ENCODE measurements around the gene PXMP2. TPM values are rescaled to one million over a fixed set of nuclear protein-coding genes. Genes with fewer than 3 reads are reported as not detected.

Gene PXMP2
- total RNA-seq: 10 to 100 TPM in 1 of 3 donors, 1 to 10 TPM in 2; 5.9 to 11.5 (median 7.0) TPM

- Mint-ChIP-seq H3K4me3 (peak within 1 kb of the TSS; percentile 80), H3K36me3 (ENCODE audit: insufficient read depth) (no peaks in the 10 kb centered on the region), H3K4me1 (ENCODE audit: low read depth) (peaks cover 17% of the 10 kb centered on the region), H3K9me3 (no peaks in the 10 kb centered on the region), H3K27me3 (ENCODE audit: low read depth) (no peaks in the 10 kb centered on the region)
- DNase-seq (peak; percentile 92), ATAC-seq (peak; percentile 94 to 95)
These were observed at the start of gene PXMP2, which contains the start of gene POLE for GRCh38 chr12:132687211-132688164. Gene PXMP2, plus strand, starts transcription at chr12:132687587. Its CDS starts 84 bp downstream, at chr12:132687671. Gene POLE, minus strand, starts transcription at chr12:132687342. Its CDS starts 27 bp downstream, at chr12:132687315.

GRCh38 chr12:132637811-132638210 is 49.6 kb upstream of the PXMP2 start:
- Mint-ChIP-seq H3K4me1 (ENCODE audit: low read depth) (no peaks in the 10 kb centered on the region), H3K36me3 (ENCODE audit: insufficient read depth) (peaks cover 32% of the 10 kb centered on the region), H3K27me3 (ENCODE audit: low read depth) (no peaks in the 10 kb centered on the region), H3K9me3 (no peaks in the 10 kb centered on the region), H3K4me3 (no peak overlapping the region)
- ATAC-seq (no peak), DNase-seq (no peak)

- Mint-ChIP-seq H3K27me3 (ENCODE audit: low read depth) (no peaks in the 10 kb centered on the region), H3K9me3 (no peaks in the 10 kb centered on the region), H3K4me3 (no peak overlapping the region), H3K4me1 (ENCODE audit: low read depth) (no peaks in the 10 kb centered on the region), H3K36me3 (ENCODE audit: insufficient read depth) (peaks cover 33% of the 10 kb centered on the region)
- ATAC-seq (no peak), DNase-seq (no peak)
These were observed 48.6 kb upstream of the PXMP2 start for GRCh38 chr12:132638541-132639408.

DNA sequence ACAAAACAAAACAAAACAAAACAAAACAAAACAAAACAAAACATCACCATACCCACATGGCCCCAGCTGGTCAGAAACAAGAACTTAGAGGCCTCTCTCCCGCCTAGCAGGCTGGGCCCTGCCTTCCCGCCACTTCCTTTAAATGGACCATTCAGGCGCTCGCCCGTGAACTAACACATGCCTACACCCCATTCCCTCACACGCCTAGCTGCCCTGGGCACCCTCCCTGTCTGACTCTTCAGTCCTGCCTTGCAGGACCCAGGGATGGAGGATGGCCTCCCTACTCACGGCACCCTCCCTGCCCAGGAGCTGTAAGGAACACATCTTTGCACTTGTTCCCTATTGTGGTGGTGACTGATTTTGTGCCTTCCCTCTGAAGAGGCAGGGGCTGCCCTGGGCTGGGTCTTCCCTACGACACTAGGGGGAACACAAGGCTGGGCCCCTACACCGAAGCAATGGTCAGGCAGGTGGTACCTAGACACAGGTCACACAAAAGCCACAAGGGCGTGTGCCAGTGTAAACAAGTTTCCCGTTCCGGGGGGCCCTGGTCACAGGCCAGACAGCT is 47.3 kb upstream of the PXMP2 start:
- ATAC-seq (no peak), DNase-seq (no peak)
- Mint-ChIP-seq H3K27me3 (ENCODE audit: low read depth) (no peaks in the 10 kb centered on the region), H3K4me3 (no peak overlapping the region), H3K9me3 (no peaks in the 10 kb centered on the region), H3K4me1 (ENCODE audit: low read depth) (no peaks in the 10 kb centered on the region), H3K36me3 (ENCODE audit: insufficient read depth) (peaks cover 29% of the 10 kb centered on the region)

GRCh38 chr12:132640936-132641335 is 46.5 kb upstream of the PXMP2 start:
- Mint-ChIP-seq H3K4me3 (no peak overlapping the region), H3K36me3 (ENCODE audit: insufficient read depth) (peaks cover 27% of the 10 kb centered on the region), H3K27me3 (ENCODE audit: low read depth) (no peaks in the 10 kb centered on the region), H3K9me3 (no peaks in the 10 kb centered on the region), H3K4me1 (ENCODE audit: low read depth) (no peaks in the 10 kb centered on the region)
- DNase-seq: no peak
- no peak for ATAC-seq

DNA sequence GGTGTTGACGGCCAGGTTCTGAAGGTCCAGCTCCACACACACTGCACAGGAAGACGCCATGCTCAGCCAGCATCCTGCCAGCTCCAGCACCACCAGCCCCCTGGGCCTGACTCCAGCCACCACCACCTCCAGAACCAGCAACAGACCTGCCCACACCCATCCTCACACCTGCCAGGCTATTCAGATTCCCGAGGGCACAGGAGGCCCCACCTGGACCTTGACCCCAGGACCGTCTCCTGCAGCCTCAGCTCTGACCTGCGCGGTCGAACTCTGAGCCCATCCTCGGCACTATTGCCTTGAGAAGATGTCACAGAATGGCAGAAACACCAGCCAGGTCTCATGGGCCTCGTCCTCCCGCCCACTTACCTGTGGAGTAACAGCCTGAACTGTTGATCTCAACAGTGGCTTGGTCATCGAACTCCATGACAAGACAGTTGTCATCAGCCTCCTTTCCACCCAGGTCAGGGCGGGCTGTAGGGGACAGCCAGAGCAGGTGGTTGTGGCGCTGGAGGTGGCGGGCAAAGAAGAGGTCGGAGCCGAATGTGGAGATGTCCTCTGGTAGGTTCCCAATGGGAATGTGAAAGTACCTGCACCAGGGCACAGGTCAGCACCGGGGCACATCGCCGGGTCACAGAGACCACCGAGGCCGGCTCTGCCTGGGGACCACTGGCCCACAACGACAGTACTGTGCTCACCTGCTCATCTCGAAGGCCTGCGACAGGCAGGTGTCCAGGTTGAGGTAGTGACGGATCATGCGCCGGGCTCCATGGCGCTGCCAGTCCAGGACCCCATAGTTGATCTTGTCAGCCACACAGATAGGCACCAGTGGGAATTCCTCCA is 45.4 kb upstream of the PXMP2 start:
- H3K9me3 Mint-ChIP-seq: no peaks in the 10 kb centered on the region
- no peak overlapping the region for H3K4me3 Mint-ChIP-seq
- peaks cover 30% of the 10 kb centered on the region for H3K36me3 Mint-ChIP-seq (ENCODE audit: insufficient read depth)
- DNase-seq (no peak), ATAC-seq (no peak)
- no peaks in the 10 kb centered on the region for H3K27me3 Mint-ChIP-seq (ENCODE audit: low read depth)
- H3K4me1 Mint-ChIP-seq (ENCODE audit: low read depth): no peaks in the 10 kb centered on the region

DNA sequence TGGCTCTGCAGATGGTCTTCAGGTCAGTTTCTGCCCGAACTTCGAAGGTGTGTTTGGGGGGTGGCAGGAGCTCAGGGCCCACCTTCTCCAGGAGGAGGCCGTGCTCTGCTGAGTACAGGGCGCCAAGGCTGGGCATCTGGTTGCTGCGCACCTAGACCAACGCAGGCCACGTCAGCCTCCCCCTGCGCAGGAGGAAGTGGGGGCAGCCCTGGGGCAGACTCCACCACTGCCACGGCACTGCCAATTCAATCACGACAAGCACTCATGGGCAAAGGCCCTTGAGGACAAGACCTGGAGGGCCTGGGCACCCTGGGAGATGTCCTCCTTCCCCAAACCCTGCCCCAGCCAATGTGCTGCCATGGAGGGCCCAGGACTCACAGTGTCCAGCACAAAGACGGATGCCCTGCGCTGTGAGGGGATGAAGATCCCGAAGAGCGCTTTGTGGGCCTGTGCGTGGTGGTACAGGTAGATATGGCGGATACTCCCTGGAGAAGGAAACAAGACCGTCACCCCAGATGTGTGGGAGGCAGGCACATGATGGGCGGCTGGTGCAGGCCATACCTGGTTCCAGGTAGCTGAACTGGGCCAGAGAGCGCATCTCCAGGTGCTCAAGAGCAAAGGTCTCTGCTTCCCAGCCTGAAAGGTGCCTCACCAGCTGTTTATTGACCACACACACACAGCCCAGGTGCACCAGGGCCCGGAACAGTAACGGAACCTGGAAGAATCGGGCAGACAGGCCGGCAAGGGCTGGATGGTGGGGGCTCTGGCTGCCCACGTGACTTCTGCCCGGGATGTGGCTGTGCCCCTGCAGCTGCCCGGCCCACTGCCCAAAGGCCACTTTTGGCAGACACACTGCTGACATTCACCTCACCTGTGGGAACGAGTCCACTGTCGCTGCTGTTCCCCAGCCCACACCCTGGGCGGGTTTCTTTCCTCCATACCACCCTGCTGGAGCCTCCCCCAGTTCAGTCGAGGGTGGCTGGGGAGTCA is 44.2 kb upstream of the PXMP2 start:
- no peaks in the 10 kb centered on the region for H3K4me1 Mint-ChIP-seq (ENCODE audit: low read depth)
- H3K9me3 Mint-ChIP-seq: no peaks in the 10 kb centered on the region
- DNase-seq (no peak), ATAC-seq (no peak)
- H3K27me3 Mint-ChIP-seq (ENCODE audit: low read depth): no peaks in the 10 kb centered on the region
- H3K4me3 Mint-ChIP-seq: no peak overlapping the region
- peaks cover 27% of the 10 kb centered on the region for H3K36me3 Mint-ChIP-seq (ENCODE audit: insufficient read depth)

DNA sequence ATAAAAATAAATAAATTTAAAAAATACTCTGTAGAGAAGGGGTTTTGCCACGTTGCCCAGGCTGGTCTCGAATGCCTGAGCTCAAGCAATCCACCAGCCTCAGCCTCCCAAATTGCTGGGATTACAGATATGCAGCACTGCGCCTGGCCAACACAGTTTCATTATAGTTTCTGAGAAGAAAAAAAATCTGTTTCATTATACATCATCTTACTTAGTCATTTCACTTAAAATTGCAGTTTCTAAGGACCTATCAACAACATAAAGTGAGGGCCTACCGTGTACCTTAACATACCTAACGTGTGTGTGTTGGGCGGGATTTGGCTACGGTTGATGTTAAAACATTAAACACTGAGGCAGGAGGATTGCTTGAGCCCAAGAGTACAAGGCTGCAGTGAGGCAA is 40.5 kb upstream of the PXMP2 start:
- no peak overlapping the region for H3K4me3 Mint-ChIP-seq
- no peaks in the 10 kb centered on the region for H3K9me3 Mint-ChIP-seq
- ATAC-seq (peak in 1 of 2 donors; percentile 46), DNase-seq (no peak)
- H3K4me1 Mint-ChIP-seq (ENCODE audit: low read depth): no peaks in the 10 kb centered on the region
- H3K27me3 Mint-ChIP-seq (ENCODE audit: low read depth): no peaks in the 10 kb centered on the region
- H3K36me3 Mint-ChIP-seq (ENCODE audit: insufficient read depth): peaks cover 27% of the 10 kb centered on the region

DNA sequence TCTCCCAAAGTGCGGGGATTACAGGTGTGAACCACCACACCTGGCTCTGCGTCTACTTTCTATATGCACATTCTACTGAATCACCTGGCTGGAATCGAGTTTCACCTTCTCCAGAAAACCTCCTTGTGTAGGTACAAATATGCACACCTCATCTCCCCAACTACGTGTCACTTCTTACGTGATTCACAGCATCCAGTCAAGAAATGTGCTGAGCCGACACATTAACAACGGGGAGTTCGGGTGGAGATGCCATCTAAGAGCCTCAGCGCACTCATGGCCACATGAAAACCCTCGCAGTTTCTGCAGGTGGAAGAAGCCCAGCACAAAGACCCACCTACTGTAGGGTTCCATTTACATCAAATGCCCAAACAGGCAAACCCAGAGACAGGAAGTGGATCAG is 39.5 kb upstream of the PXMP2 start:
- Mint-ChIP-seq H3K4me3 (no peak overlapping the region), H3K27me3 (ENCODE audit: low read depth) (no peaks in the 10 kb centered on the region), H3K36me3 (ENCODE audit: insufficient read depth) (peaks cover 32% of the 10 kb centered on the region), H3K4me1 (ENCODE audit: low read depth) (no peaks in the 10 kb centered on the region), H3K9me3 (no peaks in the 10 kb centered on the region)
- ATAC-seq (no peak), DNase-seq (no peak)

DNA sequence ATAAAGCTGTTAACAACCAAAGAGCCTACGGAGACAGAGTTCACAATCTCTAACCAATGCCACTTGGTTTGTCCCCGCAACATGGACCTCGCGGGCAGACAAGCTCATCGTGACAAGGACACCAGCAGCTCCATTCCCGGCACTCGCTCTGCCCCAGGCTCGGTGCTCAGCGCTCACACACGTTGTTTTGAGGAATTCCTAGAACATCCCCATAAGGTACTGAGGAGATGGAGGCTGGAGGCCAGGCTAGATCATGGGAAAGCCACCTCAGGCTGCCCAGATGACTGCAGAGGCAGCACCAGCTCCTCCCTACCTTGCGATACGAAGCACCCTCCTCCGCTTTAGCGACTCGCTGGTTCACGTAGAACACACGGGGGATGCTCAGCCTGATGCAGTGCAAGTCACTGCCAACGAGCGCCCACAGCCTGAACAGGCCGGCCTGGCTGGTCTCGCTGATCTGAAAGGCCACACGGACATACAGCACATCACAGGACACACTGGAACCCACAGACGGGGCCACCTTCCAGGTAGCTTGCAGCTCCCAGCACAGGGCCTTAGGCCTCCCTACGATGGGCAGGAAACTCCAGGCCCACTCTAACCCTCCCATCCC is 38.7 kb upstream of the PXMP2 start:
- no peak for DNase-seq
- Mint-ChIP-seq H3K27me3 (ENCODE audit: low read depth) (no peaks in the 10 kb centered on the region), H3K9me3 (no peaks in the 10 kb centered on the region), H3K36me3 (ENCODE audit: insufficient read depth) (peaks cover 33% of the 10 kb centered on the region), H3K4me3 (no peak overlapping the region), H3K4me1 (ENCODE audit: low read depth) (no peaks in the 10 kb centered on the region)
- no peak for ATAC-seq

DNA sequence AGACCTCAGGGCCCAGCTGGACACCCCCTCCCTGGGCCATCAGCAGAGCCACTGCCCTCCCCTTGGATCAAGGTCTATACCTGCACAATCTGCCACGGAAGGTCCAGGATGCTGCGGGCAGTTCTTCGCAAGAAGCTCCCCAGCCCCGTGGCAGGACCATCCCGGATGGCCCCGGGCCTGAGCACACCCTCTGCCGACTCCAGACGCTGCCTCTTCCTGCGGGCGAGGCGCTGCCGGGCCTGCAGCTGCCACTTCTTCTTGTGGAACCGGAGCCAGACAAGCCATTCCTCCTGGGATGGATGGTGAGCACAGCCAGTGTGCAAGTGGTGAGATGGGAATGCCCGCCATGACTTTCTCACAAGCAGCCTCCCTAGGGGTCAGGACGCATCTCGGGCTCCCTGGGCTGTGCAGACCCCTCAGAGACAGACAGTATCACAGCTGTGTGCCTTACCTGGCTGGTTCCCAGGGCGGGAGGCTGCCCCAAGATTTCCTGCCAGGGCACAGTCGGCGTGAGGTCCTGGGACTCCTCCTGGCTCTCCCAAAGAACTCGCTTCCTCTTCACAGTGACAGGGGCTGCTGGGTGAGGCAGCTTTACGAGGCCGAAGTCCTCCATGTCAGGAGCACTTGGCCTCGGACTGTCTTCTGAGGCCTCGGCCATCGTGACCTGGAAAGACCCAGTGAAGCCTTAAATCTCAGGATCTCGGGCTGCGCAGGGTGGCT is 38.0 kb upstream of the PXMP2 start:
- H3K27me3 Mint-ChIP-seq (ENCODE audit: low read depth): no peaks in the 10 kb centered on the region
- no peaks in the 10 kb centered on the region for H3K4me1 Mint-ChIP-seq (ENCODE audit: low read depth)
- H3K4me3 Mint-ChIP-seq: no peak overlapping the region
- ATAC-seq (no peak), DNase-seq (no peak)
- H3K36me3 Mint-ChIP-seq (ENCODE audit: insufficient read depth): peaks cover 36% of the 10 kb centered on the region
- H3K9me3 Mint-ChIP-seq: no peaks in the 10 kb centered on the region

All from activated T-cell treated with anti-CD3 and anti-CD28 coated beads, Interleukin-2, amount 50 U/mL, for 4 hours (primary cell).